B cell (primary cell): ENCODE measurements around the gene TTLL6. TPM values are rescaled to one million over a fixed set of nuclear protein-coding genes. Genes with fewer than 3 reads are reported as not detected.

ENCODE experiments used
- ATAC-seq: fragments of 200-7000 bp; cut with Tn5 transposase; one replicate; pipeline ENCODE4 v1.10.0; 2021; ENCODE audit warnings: low read depth, mild to moderate bottlenecking, moderate number of reproducible peaks, moderate library complexity
- CTCF ChIA-PET: fragments of 350-600 bp; sonication (Branson Sonifier 250); formaldehyde crosslinking; loops from one replicate; lab custom pipeline; 2021; ENCODE audit warnings: antibody characterized with exemption, inconsistent platforms; lab: Charles Lee
- POLR2A ChIA-PET: fragments of 350-600 bp; sonication (Branson Sonifier 250); formaldehyde crosslinking; loops from one replicate; lab custom pipeline; 2021; ENCODE audit warnings: antibody characterized with exemption; lab: Charles Lee
- DNase-seq: peaks from one replicate; pipeline ENCODE4 v3.0.0; 2013
- H2AFZ ChIP-seq: 2 replicates; pipeline ENCODE4 v1.6.1; 2012; ENCODE audit warnings: mild to moderate bottlenecking, low read depth, low read length; ENCODE audit not compliant: insufficient read depth, poor library complexity, severe bottlenecking
- H3K27ac ChIP-seq, 2 donors: 1 replicate in 1 of 2; 2 replicates in 1 of 2; pipeline ENCODE4 v1.5.1; 2012 to 2013; ENCODE audit warnings: low read length in 2 of 2, mild to moderate bottlenecking in 2 of 2, moderate library complexity in 1 of 2
- H3K27me3 ChIP-seq, 4 experiments: fragments of 200-600 bp in 1 of 4; sonication (generic) in 1 of 4; replicated peaks in 1 of 4; 1 replicate in 2 of 4; 2 replicates in 2 of 4; pipeline versions ENCODE4 v1.6.1 to v1.7.0; 2013 to 2016; ENCODE audit warnings: low read length in 3 of 4, mild to moderate bottlenecking in 2 of 4, mixed read lengths in 1 of 4, moderate library complexity in 1 of 4; ENCODE audit not compliant: insufficient read depth in 4 of 4, control insufficient read depth in 3 of 4; ENCODE audit errors: control extremely low read depth in 1 of 4
- H3K36me3 ChIP-seq, 2 experiments: replicated peaks in 1 of 2; 1 replicate in 1 of 2; 2 replicates in 1 of 2; pipeline versions ENCODE4 v1.6.1 to v1.7.1; 2013; ENCODE audit warnings: low read length in 1 of 2; ENCODE audit not compliant: insufficient read depth in 2 of 2, control insufficient read depth in 1 of 2; ENCODE audit errors: control extremely low read depth in 1 of 2, extremely low read depth in 1 of 2
- H3K4me1 ChIP-seq, 2 donors: fragments of 200-600 bp in 1 of 2; sonication (generic) in 1 of 2; 1 replicate in 1 of 2; 2 replicates in 1 of 2; pipeline versions ENCODE4 v1.5.1 to v1.6.1; 2013 to 2017; ENCODE audit warnings: low read length in 2 of 2; ENCODE audit not compliant: control insufficient read depth in 2 of 2, insufficient read depth in 2 of 2
- H3K4me2 ChIP-seq: replicated peaks from 2 replicates; pipeline ENCODE3; 2012; ENCODE audit warnings: mild to moderate bottlenecking, low read depth, low read length; ENCODE audit not compliant: poor library complexity, severe bottlenecking
- H3K4me3 ChIP-seq, 5 experiments: fragments of 200-600 bp in 1 of 5; sonication (generic) in 1 of 5; 1 replicate in 3 of 5; 2 replicates in 2 of 5; pipeline versions ENCODE4 v1.5.1 to v1.7.0; 2011 to 2016; ENCODE audit warnings: low read length in 4 of 5, mild to moderate bottlenecking in 4 of 5, low read depth in 2 of 5, control low read depth in 1 of 5, moderate library complexity in 1 of 5; ENCODE audit not compliant: insufficient read depth in 1 of 5; ENCODE audit errors: control extremely low read depth in 1 of 5, extremely low read depth in 1 of 5
- H3K79me2 ChIP-seq: fragments of 200-600 bp; sonication (generic); one replicate; pipeline ENCODE4 v1.6.0; 2016; ENCODE audit warnings: low read length; ENCODE audit not compliant: control insufficient read depth, insufficient read depth
- H3K9ac ChIP-seq: fragments of 200-600 bp; sonication (generic); 2 replicates; pipeline ENCODE4 v1.6.1; 2017; ENCODE audit warnings: mild to moderate bottlenecking, low read length, moderate library complexity
- H3K9me3 ChIP-seq, 3 donors: one replicate each; pipeline versions ENCODE4 v1.6.1 to v1.7.1; 2013; ENCODE audit warnings: low read length in 2 of 3; ENCODE audit not compliant: control insufficient read depth in 2 of 3, insufficient read depth in 1 of 3; ENCODE audit errors: control extremely low read depth in 1 of 3
- H4K20me1 ChIP-seq: 2 replicates; pipeline ENCODE4 v1.6.0; 2012; ENCODE audit warnings: mild to moderate bottlenecking, low read length; ENCODE audit not compliant: insufficient read depth, control insufficient read depth, poor library complexity, severe bottlenecking
- H3K27ac Mint-ChIP-seq: one replicate; pipeline ENCODE4 v1.8.0; 2021; ENCODE audit warnings: mixed read lengths
- H3K27me3 Mint-ChIP-seq: one replicate; pipeline ENCODE4 v1.8.0; 2021; ENCODE audit warnings: mixed read lengths
- H3K4me1 Mint-ChIP-seq: one replicate; pipeline ENCODE4 v1.8.0; 2021; ENCODE audit warnings: mixed read lengths
- H3K4me3 Mint-ChIP-seq: one replicate; pipeline ENCODE4 v1.8.0; 2021; ENCODE audit warnings: mixed read lengths
- H3K9me3 Mint-ChIP-seq: one replicate; pipeline ENCODE4 v1.8.0; 2022; ENCODE audit warnings: mixed read lengths; ENCODE audit not compliant: insufficient read depth
- CTCF ChIP-seq: fragments of 200-600 bp; IDR thresholded peaks from one replicate; pipeline ENCODE4 v1.8.0; 2022; ENCODE audit warnings: antibody characterized with exemption, mild to moderate bottlenecking
- EZH2 ChIP-seq: IDR thresholded peaks from 2 replicates; pipeline ENCODE4 v1.6.1; 2012; ENCODE audit warnings: borderline replicate concordance, low read depth, mild to moderate bottlenecking, moderate library complexity, low read length; ENCODE audit not compliant: insufficient read depth, poor library complexity, severe bottlenecking
- WGBS: methylation state at CpG from one replicate; pipeline ENCODE4 v1.1.5; 2013; ENCODE audit warnings: missing lambda C conversion rate; ENCODE audit not compliant: insufficient coverage; 5-methylcytosine and 5-hydroxymethylcytosine counted together
- intact Hi-C: fragments of 100-400 bp; cut with micrococcal nuclease; formaldehyde crosslinking; loops from one replicate; pipeline ENCODE4 v1.10.0; 2022
- polyA plus RNA-seq: library from polyadenylated mRNA; depleted of rRNA; stranded (reverse); fragments of >200 nt; gene quantifications from 2 replicates; pipeline ENCODE4 v1.2.3, GENCODE V29; 2012
- total RNA-seq, 2 donors: library from RNA; stranded (reverse); fragments of 120-200 nt in 1 of 2; gene quantifications; 1 replicate in 1 of 2; 2 replicates in 1 of 2; pipeline versions ENCODE4 v1.2.3 to v1.2.4, GENCODE V29; 2013 to 2022

Gene TTLL6
- total and polyA plus RNA-seq, 2 donors (not counting 1 experiment from before 2014, with no cell fraction given), result not detected

- CTCF ChIA-PET, result interaction anchor here (0.9 to 1.2 kb wide), 2 partner anchors 16 to 41 kb away, joined by 3 to 4 read pairs; no protein-coding TSS in a partner anchor
- Histone ChIP-seq H3K4me3 (no peak overlapping the region), H3K4me2 (peak overlapping the region; percentile 57), H3K27me3 (peaks cover 0 to 89% (median 80%) of the 10 kb centered on the region in 4 experiments), H3K27ac (no peak overlapping the region), H2AFZ (no peak overlapping the region), H3K79me2 (no peaks in the 10 kb centered on the region), H3K36me3 (no peaks in the 10 kb centered on the region), H3K4me1 (peaks cover 37 to 48% of the 10 kb centered on the region in 2 donors), H4K20me1 (no peaks in the 10 kb centered on the region), H3K9ac (no peak overlapping the region), H3K9me3 (peaks cover 2 to 67% (median 13%) of the 10 kb centered on the region in 3 donors)
- Mint-ChIP-seq H3K27ac (no peak overlapping the region), H3K4me1 (peaks cover 31% of the 10 kb centered on the region), H3K4me3 (peak overlapping the region; percentile 29), H3K27me3 (peaks cover 70% of the 10 kb centered on the region), H3K9me3 (no peaks in the 10 kb centered on the region)
- WGBS, result 15% methylated on average over 23 of the region's 37 CpGs
- TF ChIP-seq CTCF (no peak), EZH2 (no peak)
- POLR2A ChIA-PET, result no interaction called here
- DNase-seq (no peak), ATAC-seq (no peak)
- intact Hi-C loops, result loop anchor here (10.0 kb wide), 1 partner anchor 275 kb away; the partner anchor contains the start of gene IGF2BP1
Measured at GRCh38 chr17:48719642-48720265, 97.3 kb downstream of the TTLL6 start.
